ENCODE results near the gene EFNA5.

DNA sequence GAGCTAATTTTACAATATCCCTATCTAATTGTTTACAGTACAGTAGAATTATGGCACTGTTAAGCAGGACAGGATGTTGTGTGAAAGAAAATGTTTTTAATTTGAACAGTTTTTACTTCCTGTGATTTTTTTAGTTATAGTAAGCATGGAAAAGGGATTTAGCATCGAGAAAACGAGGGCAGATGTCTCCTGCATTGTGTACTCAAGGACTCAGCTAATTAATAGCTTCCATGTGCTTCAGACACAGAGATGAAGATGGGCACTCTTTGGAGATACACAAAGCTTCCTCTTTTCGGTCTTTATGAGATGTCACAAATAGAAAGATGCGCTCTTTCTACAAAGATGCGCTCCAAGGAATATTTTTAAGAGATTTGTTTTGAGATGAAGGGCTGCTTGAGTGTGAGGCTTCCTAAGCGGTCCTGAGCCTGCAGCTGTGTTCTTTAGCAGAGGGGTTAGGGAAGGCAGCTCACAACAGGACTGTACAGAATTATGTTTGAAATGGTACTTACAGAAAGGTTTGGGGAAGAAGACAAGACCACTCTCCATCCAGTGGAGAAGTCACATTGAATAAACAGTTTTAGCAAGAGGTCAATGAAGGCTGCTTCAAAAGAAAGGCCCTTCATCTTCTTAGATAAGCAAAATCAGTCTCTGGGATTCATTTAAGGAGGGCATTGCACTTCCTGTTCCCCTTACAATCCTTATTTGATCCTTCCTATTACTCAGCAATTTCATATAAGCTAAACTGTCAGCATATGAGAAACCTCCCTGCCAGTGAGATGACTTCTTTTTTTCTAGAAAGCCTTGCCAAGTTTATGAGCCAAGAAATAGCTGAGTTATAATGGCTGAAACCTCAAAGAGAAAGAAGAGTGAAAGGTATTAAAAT, 311.5 kb downstream of the EFNA5 start:
- TF ChIP-seq, protein P1, sequence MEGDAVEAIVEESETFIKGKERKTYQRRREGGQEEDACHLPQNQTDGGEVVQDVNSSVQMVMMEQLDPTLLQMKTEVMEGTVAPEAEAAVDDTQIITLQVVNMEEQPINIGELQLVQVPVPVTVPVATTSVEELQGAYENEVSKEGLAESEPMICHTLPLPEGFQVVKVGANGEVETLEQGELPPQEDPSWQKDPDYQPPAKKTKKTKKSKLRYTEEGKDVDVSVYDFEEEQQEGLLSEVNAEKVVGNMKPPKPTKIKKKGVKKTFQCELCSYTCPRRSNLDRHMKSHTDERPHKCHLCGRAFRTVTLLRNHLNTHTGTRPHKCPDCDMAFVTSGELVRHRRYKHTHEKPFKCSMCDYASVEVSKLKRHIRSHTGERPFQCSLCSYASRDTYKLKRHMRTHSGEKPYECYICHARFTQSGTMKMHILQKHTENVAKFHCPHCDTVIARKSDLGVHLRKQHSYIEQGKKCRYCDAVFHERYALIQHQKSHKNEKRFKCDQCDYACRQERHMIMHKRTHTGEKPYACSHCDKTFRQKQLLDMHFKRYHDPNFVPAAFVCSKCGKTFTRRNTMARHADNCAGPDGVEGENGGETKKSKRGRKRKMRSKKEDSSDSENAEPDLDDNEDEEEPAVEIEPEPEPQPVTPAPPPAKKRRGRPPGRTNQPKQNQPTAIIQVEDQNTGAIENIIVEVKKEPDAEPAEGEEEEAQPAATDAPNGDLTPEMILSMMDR (IDR thresholded peaks at IDR 0.05 in 2 of 3, conservative IDR thresholded peaks at IDR 0.05 in 1 of 3; ENCODE audit: control insufficient read depth in 2 of 3, extremely low read depth in 1 of 3, insufficient read depth in 1 of 3, low read depth in 3 of 3, low read length in 3 of 3), result no peak
- TF ChIP-seq SMC3 (IDR thresholded peaks at IDR 0.05; ENCODE audit: borderline replicate concordance, low read length) (no peak), NFIC (IDR thresholded peaks at IDR 0.05; ENCODE audit: low read depth, low read length) (no peak), SMARCA5 (IDR thresholded peaks at IDR 0.05) (no peak), FOXM1 (IDR thresholded peaks at IDR 0.05; ENCODE audit: low read depth, low read length) (no peak), POLR2A (IDR thresholded peaks at IDR 0.05; ENCODE audit: low read depth, low read length) (no peak)
- TF ChIP-seq, protein P2, sequence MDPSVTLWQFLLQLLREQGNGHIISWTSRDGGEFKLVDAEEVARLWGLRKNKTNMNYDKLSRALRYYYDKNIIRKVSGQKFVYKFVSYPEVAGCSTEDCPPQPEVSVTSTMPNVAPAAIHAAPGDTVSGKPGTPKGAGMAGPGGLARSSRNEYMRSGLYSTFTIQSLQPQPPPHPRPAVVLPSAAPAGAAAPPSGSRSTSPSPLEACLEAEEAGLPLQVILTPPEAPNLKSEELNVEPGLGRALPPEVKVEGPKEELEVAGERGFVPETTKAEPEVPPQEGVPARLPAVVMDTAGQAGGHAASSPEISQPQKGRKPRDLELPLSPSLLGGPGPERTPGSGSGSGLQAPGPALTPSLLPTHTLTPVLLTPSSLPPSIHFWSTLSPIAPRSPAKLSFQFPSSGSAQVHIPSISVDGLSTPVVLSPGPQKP (IDR thresholded peaks at IDR 0.05; ENCODE audit: low read depth, low read length), result no peak
- TF ChIP-seq, protein P3, sequence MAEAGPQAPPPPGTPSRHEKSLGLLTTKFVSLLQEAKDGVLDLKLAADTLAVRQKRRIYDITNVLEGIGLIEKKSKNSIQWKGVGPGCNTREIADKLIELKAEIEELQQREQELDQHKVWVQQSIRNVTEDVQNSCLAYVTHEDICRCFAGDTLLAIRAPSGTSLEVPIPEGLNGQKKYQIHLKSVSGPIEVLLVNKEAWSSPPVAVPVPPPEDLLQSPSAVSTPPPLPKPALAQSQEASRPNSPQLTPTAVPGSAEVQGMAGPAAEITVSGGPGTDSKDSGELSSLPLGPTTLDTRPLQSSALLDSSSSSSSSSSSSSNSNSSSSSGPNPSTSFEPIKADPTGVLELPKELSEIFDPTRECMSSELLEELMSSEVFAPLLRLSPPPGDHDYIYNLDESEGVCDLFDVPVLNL (IDR thresholded peaks at IDR 0.05; ENCODE audit: low read depth, low read length), result no peak
